ENCODE data around the gene PRRG3.

DNA sequence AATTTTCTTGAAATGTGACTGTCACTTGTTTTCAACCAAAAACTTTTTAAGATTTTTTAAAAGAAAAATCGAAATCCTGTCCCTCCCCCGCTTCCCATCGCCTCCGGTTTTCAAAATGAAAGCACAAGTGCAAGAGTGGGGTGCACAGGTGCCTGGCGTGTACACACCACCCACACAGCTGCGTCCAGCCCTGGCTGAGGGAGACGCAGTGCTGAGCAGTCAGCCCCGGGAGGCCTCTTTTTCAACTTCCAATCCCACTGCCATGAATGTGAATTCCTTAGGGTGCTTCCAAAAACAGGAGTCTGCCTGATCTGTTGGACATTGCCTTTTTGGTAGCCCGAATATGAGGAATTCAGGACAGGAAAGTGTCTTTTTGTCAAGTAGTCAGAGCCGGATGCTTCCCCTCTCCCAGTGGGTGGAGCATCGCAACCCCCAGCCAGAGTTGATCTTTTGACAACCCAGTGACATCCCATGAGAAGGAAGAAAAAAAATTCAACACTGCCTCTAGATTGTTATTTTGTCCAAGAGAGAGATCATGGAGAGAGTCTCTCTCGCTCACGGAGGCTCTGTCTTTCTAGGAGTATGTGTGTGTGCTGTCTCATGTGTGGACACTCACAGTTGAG lies 8.9 kb downstream of the PRRG3 start:
- TF ChIP-seq POLR2A (IDR thresholded peaks at IDR 0.05) (no peak), CTCF (IDR thresholded peaks at IDR 0.05) (no peak)

All from Peyer's patch (tissue), 4 donors.